NCI-H345 (cell line): ENCODE measurements around the gene SLC9A5.

Source experiments
- DNase-seq: peaks from one replicate; lab custom pipeline; 2025; lab: John Stamatoyannopoulos, UW

Gene SLC9A5

GRCh38 chr16:67311607-67312488 lies 63.1 kb downstream of the SLC9A5 start:
- DNase-seq = no peak

GRCh38 chr16:67312719-67313118 lies 63.9 kb downstream of the SLC9A5 start:
- DNase-seq = no peak

- no peak for DNase-seq
Observed at GRCh38 chr16:67317853-67318252, 69.1 kb downstream of the SLC9A5 start.
